Endodermal cell (in vitro differentiated cells): ENCODE results near the gene PCNT. TPM values are rescaled to one million over a fixed set of nuclear protein-coding genes. Genes with fewer than 3 reads are reported as not detected.

ENCODE experiments used
- DNase-seq: peaks from one replicate; pipeline ENCODE4 v3.0.0-alpha.2; 2017
- H3K27ac ChIP-seq: 2 replicates; pipeline ENCODE4 v1.5.1; 2013; ENCODE audit warnings: mild to moderate bottlenecking, low read depth, low read length, moderate library complexity
- H3K27me3 ChIP-seq: 2 replicates; pipeline ENCODE4 v1.6.1; 2013; ENCODE audit warnings: mild to moderate bottlenecking, low read length, moderate library complexity; ENCODE audit not compliant: insufficient read depth, control insufficient read depth, poor library complexity, severe bottlenecking
- H3K36me3 ChIP-seq: 2 replicates; pipeline ENCODE4 v1.7.0; 2013; ENCODE audit warnings: mild to moderate bottlenecking, low read length, moderate library complexity; ENCODE audit not compliant: control insufficient read depth, insufficient read depth
- H3K4me1 ChIP-seq: one replicate; pipeline ENCODE4 v1.7.0; 2013; ENCODE audit warnings: low read length; ENCODE audit not compliant: control insufficient read depth, insufficient read depth
- H3K4me3 ChIP-seq: 2 replicates; pipeline ENCODE4 v1.5.1; 2013; ENCODE audit warnings: mild to moderate bottlenecking, low read length, moderate library complexity
- H3K9ac ChIP-seq: 2 replicates; pipeline ENCODE4 v1.6.1; 2013; ENCODE audit warnings: mild to moderate bottlenecking, low read length, moderate library complexity; ENCODE audit not compliant: poor library complexity, severe bottlenecking; ENCODE audit errors: extremely low read depth
- H3K9me3 ChIP-seq: 2 replicates; pipeline ENCODE4 v1.6.1; 2013; ENCODE audit warnings: mild to moderate bottlenecking, low read length, moderate library complexity; ENCODE audit not compliant: control insufficient read depth
- H3K27ac Mint-ChIP-seq: 2 replicates; pipeline ENCODE4 v1.8.0; 2020; ENCODE audit warnings: mixed read lengths
- H3K27me3 Mint-ChIP-seq: 2 replicates; pipeline ENCODE4 v1.8.0; 2021; ENCODE audit warnings: mild to moderate bottlenecking, mixed read lengths; ENCODE audit not compliant: insufficient read depth
- H3K36me3 Mint-ChIP-seq: 2 replicates; pipeline ENCODE4 v1.8.0; 2020; ENCODE audit warnings: low read depth, mixed read lengths
- H3K4me1 Mint-ChIP-seq: 2 replicates; pipeline ENCODE4 v1.8.0; 2020; ENCODE audit warnings: mixed read lengths
- H3K4me3 Mint-ChIP-seq: 2 replicates; pipeline ENCODE4 v1.8.0; 2020; ENCODE audit warnings: mild to moderate bottlenecking, moderate library complexity, mixed read lengths
- H3K9me3 Mint-ChIP-seq: 2 replicates; pipeline ENCODE4 v1.8.0; 2020; ENCODE audit warnings: mild to moderate bottlenecking, mixed read lengths
- CTCF ChIP-seq: fragments of 200-600 bp; sonication (generic); conservative IDR thresholded peaks from 2 replicates; pipeline ENCODE4 v1.5.0; 2021; ENCODE audit warnings: antibody characterized with exemption, mild to moderate bottlenecking
- WGBS, 2 experiments: methylation state at CpG; one replicate each; pipeline versions ENCODE4 v1.1.5 to v1.1.7; 2013; ENCODE audit warnings: missing lambda C conversion rate in 2 of 2, mixed read lengths in 1 of 2; ENCODE audit not compliant: insufficient coverage in 1 of 2, insufficient read length in 1 of 2; 5-methylcytosine and 5-hydroxymethylcytosine counted together
- total RNA-seq, 2 donors: library from RNA; stranded (reverse); fragmentation: NEBNext Ultra II Directional in 1 of 2; extraction: Animal tissue kit (Norgen Biotek cat#: 25700) in 1 of 2; gene quantifications; 2 replicates in 1 of 2; 3 replicates in 1 of 2; pipeline ENCODE4 v1.2.1, GENCODE V29; 2021

PCNT gene
- total RNA-seq, 2 donors from 2014 or later = 40.1 to 40.7 TPM

- Histone ChIP-seq H3K27ac (no peak overlapping the region), H3K4me3 (no peak overlapping the region), H3K27me3 (no peaks in the 10 kb centered on the region), H3K4me1 (no peaks in the 10 kb centered on the region), H3K36me3 (peaks cover 26% of the 10 kb centered on the region), H3K9ac (no peak overlapping the region), H3K9me3 (no peaks in the 10 kb centered on the region)
- 95 to 96% methylated on average over 23 of the region's 23 CpGs for WGBS, 2 experiments
- Mint-ChIP-seq H3K27ac (peak overlapping the region; percentile 17), H3K27me3 (no peaks in the 10 kb centered on the region), H3K36me3 (peaks cover 66% of the 10 kb centered on the region), H3K4me3 (no peak overlapping the region), H3K4me1 (no peaks in the 10 kb centered on the region), H3K9me3 (peaks cover 9% of the 10 kb centered on the region)
- no peak for TF ChIP-seq CTCF
- no peak for DNase-seq
Measured at GRCh38 chr21:46388896-46389295, 64.9 kb downstream of the PCNT start.

- WGBS, 2 experiments = 93 to 97% methylated on average over 19 to 29 of the region's 29 CpGs
- H3K27me3 Mint-ChIP-seq = no peaks in the 10 kb centered on the region
- Histone ChIP-seq H3K9ac (no peak overlapping the region), H3K36me3 (peaks cover 29% of the 10 kb centered on the region), H3K4me1 (no peaks in the 10 kb centered on the region), H3K27me3 (no peaks in the 10 kb centered on the region), H3K4me3 (no peak overlapping the region), H3K27ac (no peak overlapping the region), H3K9me3 (no peaks in the 10 kb centered on the region)
- no peak overlapping the region for H3K4me3 Mint-ChIP-seq
- peaks cover 46% of the 10 kb centered on the region for H3K36me3 Mint-ChIP-seq
- no peak for TF ChIP-seq CTCF
- H3K27ac Mint-ChIP-seq = peak overlapping the region; percentile 70
- no peaks in the 10 kb centered on the region for H3K4me1 Mint-ChIP-seq
- no peaks in the 10 kb centered on the region for H3K9me3 Mint-ChIP-seq
- DNase-seq = no peak
Measured at GRCh38 chr21:46390603-46391545, 66.9 kb downstream of the PCNT start.

GRCh38 chr21:46391773-46392172 is 67.8 kb downstream of the PCNT start:
- H3K27me3 ChIP-seq = no peaks in the 10 kb centered on the region
- H3K36me3 ChIP-seq = peaks cover 32% of the 10 kb centered on the region
- no peak overlapping the region for H3K27ac ChIP-seq
- Mint-ChIP-seq H3K9me3 (no peaks in the 10 kb centered on the region), H3K4me1 (no peaks in the 10 kb centered on the region), H3K27me3 (no peaks in the 10 kb centered on the region), H3K4me3 (no peak overlapping the region), H3K36me3 (peaks cover 40% of the 10 kb centered on the region), H3K27ac (no peak overlapping the region)
- TF ChIP-seq CTCF = no peak
- no peaks in the 10 kb centered on the region for H3K9me3 ChIP-seq
- DNase-seq = no peak
- WGBS, 2 experiments = 92 to 93% methylated on average over 9 of the region's 9 CpGs
- H3K4me1 ChIP-seq = no peaks in the 10 kb centered on the region
- H3K9ac ChIP-seq = no peak overlapping the region
- no peak overlapping the region for H3K4me3 ChIP-seq
